ENCODE measurements around the gene CLTCL1.

Gene CLTCL1

DNA sequence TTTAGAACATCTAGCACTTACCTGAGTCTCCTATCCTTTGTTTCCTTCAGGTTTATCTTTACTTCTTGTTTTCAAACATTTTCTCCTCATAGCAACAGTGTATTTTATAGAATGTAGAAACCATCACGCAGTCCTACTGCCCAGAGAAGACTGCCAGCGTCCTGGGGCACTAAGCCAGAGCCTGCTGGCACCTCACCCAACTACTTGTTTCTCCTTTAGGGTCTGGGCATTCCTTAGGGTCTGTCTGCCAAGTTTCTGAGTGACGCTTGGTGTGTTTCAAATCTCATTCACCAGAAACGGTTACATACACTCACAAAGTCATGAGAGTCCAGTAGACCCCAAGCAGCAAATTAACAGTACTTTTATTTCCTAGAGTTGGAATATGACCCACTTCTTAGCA lies 63.3 kb downstream of the CLTCL1 start:
- H3K27ac ChIP-seq, result no peak overlapping the region
- TF ChIP-seq, protein P1, sequence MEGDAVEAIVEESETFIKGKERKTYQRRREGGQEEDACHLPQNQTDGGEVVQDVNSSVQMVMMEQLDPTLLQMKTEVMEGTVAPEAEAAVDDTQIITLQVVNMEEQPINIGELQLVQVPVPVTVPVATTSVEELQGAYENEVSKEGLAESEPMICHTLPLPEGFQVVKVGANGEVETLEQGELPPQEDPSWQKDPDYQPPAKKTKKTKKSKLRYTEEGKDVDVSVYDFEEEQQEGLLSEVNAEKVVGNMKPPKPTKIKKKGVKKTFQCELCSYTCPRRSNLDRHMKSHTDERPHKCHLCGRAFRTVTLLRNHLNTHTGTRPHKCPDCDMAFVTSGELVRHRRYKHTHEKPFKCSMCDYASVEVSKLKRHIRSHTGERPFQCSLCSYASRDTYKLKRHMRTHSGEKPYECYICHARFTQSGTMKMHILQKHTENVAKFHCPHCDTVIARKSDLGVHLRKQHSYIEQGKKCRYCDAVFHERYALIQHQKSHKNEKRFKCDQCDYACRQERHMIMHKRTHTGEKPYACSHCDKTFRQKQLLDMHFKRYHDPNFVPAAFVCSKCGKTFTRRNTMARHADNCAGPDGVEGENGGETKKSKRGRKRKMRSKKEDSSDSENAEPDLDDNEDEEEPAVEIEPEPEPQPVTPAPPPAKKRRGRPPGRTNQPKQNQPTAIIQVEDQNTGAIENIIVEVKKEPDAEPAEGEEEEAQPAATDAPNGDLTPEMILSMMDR (conservative IDR thresholded peaks at IDR 0.05), result no peak

DNA sequence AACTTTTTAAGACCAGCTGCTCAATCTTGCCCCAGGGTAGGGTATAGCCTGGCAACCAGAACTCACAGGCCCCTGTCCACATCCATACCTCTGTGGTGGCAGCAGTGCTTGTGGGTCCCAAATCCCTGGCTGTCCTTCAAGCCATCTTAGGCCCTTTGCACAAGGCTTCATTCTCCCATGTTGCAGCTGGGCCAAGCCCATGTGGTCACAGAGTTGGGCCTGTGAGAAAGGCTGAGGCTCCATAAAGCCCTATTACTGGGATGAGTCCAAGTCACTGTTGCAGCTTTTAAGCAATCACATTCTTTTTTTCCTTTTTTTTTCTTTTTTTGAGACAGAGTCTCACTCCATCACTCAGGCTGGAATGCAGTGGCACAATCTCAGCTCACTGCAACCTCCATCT lies 65.1 kb downstream of the CLTCL1 start:
- H3K27ac ChIP-seq, result no peak overlapping the region
- TF ChIP-seq, protein P1 (conservative IDR thresholded peaks at IDR 0.05), result no peak

DNA sequence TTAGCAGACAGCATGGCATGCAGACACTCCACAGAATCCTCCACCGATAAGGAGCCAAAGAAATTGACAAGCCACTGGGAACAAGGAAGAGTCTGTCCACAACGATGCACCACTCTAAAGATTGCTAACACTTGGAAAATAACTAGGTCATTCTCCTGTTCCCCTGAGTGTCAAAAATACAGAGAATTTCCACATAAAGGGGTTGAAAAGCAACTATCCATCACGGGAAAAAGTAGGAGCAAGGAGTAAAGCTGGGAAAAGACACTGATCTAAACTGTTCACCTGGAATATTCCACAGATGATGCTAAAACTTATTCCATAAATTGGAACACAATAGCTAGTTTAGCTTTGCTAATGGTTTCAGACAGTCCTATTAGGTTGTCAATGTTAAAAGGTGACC lies 66.0 kb downstream of the CLTCL1 start:
- no peak overlapping the region for H3K27ac ChIP-seq
- TF ChIP-seq, protein P1 (conservative IDR thresholded peaks at IDR 0.05), result no peak

DNA sequence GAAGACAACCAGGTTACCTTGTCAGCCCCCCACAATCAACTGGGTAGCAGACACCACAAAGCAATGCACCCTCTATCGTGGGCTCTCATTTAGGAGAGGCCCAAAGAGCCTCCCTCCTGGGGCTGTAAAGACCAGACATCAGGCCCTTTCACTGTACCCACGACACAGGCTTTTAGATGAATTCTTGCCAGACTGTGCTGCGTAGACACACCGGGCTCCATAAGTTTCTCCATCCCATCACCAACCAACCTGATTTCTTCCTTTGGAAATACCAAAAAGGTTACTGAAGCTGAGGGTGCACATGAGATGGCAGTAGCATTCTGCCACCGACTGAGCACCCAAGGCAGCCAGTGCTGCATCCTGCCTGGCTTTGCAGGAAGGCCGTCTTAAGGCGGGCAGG lies 66.5 kb downstream of the CLTCL1 start:
- TF ChIP-seq, protein P1 (conservative IDR thresholded peaks at IDR 0.05), result no peak
- H3K27ac ChIP-seq, result no peak overlapping the region

DNA sequence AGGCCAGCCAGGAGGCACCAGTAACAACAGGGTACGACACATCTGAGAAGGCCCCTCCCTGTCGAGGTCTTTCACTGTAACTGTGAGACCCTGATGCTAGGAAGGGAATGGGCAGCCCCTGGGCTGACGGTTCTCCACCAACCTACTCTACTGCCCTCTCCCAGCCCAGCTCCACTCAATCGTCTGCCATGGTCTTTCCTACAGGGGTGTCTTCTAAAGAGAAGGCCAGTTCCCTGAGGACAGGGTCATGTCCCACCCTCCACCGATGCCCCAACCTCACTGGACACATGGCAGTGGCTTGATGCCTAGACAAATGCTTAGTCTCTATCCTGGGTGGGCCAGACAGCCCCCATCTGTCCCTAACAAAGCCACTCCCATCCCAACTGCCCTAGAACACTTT lies 67.0 kb downstream of the CLTCL1 start:
- no peak overlapping the region for H3K27ac ChIP-seq
- TF ChIP-seq, protein P1 (conservative IDR thresholded peaks at IDR 0.05), result no peak

DNA sequence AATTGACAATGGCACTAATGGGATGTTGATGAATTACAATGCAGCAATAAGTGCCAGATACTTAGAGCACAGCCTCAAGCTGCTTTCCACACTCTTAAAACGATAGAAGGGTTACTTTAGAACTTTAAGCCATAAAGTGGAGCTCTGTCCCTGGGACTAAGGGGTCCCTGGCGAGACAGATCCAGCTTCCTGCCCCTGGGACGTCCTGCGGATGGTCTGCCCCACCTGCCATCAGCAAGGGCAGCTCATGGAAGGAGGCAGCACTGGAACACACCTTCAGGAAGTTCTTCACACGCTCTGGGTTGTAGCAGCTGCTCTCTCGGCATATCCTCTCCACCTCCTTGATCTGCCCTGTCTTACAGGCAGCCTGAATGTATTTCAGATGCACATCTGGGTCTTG lies 67.9 kb downstream of the CLTCL1 start:
- H3K27ac ChIP-seq, result no peak overlapping the region
- TF ChIP-seq, protein P1 (conservative IDR thresholded peaks at IDR 0.05), result no peak

DNA sequence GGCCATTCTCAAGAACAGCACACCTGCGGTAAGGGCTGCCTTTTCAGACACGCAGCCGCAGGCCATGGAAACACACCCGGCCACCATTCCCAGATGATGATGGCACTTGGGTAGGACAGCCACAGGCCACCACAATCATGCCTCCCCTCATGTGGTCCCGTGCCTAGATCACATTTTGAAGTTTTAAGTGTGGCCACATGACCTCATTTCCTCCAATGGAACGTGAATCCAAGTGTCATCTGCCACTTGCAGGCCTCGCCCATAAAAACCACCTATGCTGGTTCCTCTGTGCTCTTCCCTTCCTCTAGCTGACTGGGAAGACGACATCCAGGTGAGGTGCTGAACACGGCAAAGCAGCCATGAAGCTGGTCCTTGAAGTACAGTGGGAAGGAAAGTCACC lies 68.4 kb downstream of the CLTCL1 start:
- no peak overlapping the region for H3K27ac ChIP-seq
- TF ChIP-seq, protein P1 (conservative IDR thresholded peaks at IDR 0.05), result no peak
